GM12875 (cell line): ENCODE data around the gene VPS50.
"Not testable (repeated sequence)": the region's sequence is repeated elsewhere in the genome, so short reads cannot be mapped to it uniquely, and the experiment has no call there.

ENCODE experiments used
- H3K4me3 ChIP-seq: one replicate; pipeline ENCODE4 v1.5.1; 2011; ENCODE audit warnings: low read depth, low read length, control low read depth
- CTCF ChIP-seq: IDR thresholded peaks from 2 replicates; pipeline ENCODE4 v1.5.1; 2011; ENCODE audit warnings: low read depth, mild to moderate bottlenecking, control low read depth, inconsistent platforms, low read length, moderate library complexity, borderline replicate concordance; ENCODE audit not compliant: insufficient read depth

VPS50 gene

GRCh38 chr7:93307943-93308342 is 75.8 kb downstream of the VPS50 start:
- no peak for TF ChIP-seq CTCF
- H3K4me3 ChIP-seq: no peak overlapping the region

DNA sequence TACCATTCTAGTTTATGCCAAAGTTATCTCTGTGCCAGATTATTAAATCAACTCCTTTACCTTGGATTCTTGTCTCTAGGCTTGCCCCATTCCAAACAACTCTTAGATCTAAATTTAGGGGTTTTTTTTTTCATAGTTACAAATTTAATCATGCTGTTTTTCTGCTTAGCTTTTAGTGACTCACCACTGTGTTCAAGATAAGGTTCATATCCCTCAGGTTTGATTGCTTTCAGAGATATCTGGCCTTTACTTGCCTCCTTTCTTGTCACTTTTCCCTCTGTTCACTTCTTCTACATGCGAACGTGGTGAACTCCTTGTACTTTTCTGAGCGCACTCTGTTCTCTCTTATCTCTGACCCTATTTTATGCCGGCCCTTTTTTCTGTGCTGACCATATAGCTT is 78.2 kb downstream of the VPS50 start:
- TF ChIP-seq CTCF: no peak
- no peak overlapping the region for H3K4me3 ChIP-seq

GRCh38 chr7:93314449-93314848 is 82.3 kb downstream of the VPS50 start:
- H3K4me3 ChIP-seq: no peak overlapping the region
- TF ChIP-seq CTCF: no peak

DNA sequence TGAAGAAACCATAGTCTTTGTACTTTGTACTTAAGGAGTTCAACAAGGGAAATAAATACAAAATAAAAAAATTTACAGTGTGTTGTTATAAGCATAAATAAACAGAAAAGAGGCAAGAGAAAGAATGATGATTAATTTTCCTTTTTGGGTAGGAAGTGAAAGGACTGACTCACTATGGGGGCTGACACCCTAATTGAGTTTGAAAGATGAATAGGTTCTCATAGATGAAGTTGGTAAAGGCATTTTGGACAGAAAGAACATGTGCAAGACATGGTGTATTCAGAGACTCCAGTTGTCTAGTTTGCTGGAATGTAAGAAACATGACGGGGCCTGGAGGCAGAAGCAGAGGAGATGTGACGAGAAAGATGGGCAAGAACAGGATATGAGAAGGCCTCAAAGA is 83.7 kb downstream of the VPS50 start:
- no peak for TF ChIP-seq CTCF
- no peak overlapping the region for H3K4me3 ChIP-seq

GRCh38 chr7:93316730-93317129 is 84.6 kb downstream of the VPS50 start:
- no peak overlapping the region for H3K4me3 ChIP-seq
- no peak for TF ChIP-seq CTCF

GRCh38 chr7:93320887-93321286 is 88.7 kb downstream of the VPS50 start:
- TF ChIP-seq CTCF: no peak
- H3K4me3 ChIP-seq: no peak overlapping the region

DNA sequence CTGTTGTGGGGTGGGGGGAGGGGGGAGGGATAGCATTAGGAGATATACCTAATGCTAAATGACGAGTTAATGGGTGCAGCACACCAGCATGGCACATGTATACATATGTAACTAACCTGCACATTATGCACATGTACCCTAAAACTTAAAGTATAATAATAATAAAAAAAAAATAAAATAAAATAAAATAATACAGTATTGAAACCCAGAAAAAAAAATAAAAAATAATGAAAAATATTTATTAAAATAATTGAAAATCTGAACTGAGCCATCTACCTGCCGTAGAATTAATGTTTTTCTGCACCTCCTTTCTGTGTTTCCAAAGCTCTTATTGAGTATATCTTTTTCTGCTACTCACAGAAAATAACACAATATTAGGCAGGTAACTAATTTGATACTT is 94.1 kb downstream of the VPS50 start:
- H3K4me3 ChIP-seq: not testable (repeated sequence)

- no peak overlapping the region for H3K4me3 ChIP-seq
- no peak for TF ChIP-seq CTCF
Observed at GRCh38 chr7:93327006-93327633, 95.0 kb downstream of the VPS50 start.
